ENCODE data around the gene TBC1D10B. TPM values are rescaled to one million over a fixed set of nuclear protein-coding genes. Genes with fewer than 3 reads are reported as not detected.

The TBC1D10B gene
- total and polyA plus RNA-seq, 2 donors (not counting 1 experiment from before 2014, with no cell fraction given), result 23.5 to 58.0 TPM

DNA sequence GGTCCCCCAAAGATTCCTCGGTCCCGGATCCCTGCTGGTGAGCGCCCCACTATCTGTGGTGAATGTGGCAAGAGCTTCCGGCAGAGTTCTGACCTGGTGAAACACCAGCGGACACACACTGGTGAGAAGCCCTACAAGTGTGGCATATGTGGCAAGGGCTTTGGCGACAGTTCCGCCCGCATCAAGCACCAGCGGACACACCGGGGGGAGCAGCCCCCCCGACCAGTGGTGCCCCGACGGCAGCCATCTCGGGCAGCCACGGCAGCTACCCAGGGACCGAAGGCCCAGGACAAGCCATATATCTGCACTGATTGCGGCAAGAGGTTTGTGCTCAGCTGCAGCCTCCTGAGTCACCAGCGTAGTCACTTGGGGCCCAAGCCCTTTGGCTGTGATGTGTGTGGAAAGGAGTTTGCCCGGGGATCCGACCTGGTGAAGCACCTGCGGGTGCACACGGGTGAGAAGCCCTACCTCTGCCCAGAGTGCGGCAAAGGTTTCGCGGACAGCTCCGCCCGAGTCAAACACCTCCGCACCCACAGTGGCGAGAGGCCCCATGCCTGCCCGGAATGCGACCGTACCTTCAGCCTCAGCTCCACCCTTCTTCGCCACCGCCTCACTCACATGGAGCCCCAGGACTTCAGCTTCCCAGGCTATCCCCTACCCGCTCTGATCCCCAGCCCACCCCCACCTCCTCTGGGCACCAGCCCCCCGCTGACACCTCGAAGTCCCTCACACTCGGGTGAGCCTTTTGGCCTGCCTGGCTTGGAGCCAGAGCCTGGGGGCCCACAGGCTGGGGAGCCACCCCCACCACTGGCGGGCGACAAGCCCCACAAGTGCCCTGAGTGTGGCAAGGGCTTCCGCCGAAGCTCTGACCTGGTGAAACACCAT lies 27.7 kb upstream of the TBC1D10B start:
- Histone ChIP-seq H3K9me3 (ENCODE audit: control extremely low read depth in 1 of 3, control insufficient read depth in 2 of 3, insufficient read depth in 1 of 3, low read length in 2 of 3) (no peaks in the 10 kb centered on the region), H3K27me3 (replicated peaks in 1 of 4; ENCODE audit: control extremely low read depth in 1 of 4, control insufficient read depth in 3 of 4, insufficient read depth in 4 of 4, low read length in 3 of 4) (no peaks in the 10 kb centered on the region), H3K4me1 (ENCODE audit: control insufficient read depth in 2 of 2, insufficient read depth in 2 of 2, low read length in 2 of 2) (peaks cover 16 to 39% of the 10 kb centered on the region in 2 donors), H3K4me2 (replicated peaks; ENCODE audit: low read depth, low read length, poor library complexity, severe bottlenecking) (no peak overlapping the region), H2AFZ (ENCODE audit: insufficient read depth, low read depth, low read length, poor library complexity, severe bottlenecking) (no peak overlapping the region), H3K4me3 (ENCODE audit: control extremely low read depth in 1 of 5, extremely low read depth in 1 of 5, insufficient read depth in 1 of 5, low read depth in 2 of 5, low read length in 4 of 5) (no peak overlapping the region), H3K36me3 (replicated peaks in 1 of 2; ENCODE audit: control extremely low read depth in 1 of 2, control insufficient read depth in 1 of 2, extremely low read depth in 1 of 2, insufficient read depth in 2 of 2, low read length in 1 of 2) (peaks cover 0 to 16% of the 10 kb centered on the region in 2 experiments), H4K20me1 (ENCODE audit: control insufficient read depth, insufficient read depth, low read length, poor library complexity, severe bottlenecking) (peaks cover 25% of the 10 kb centered on the region), H3K79me2 (ENCODE audit: control insufficient read depth, insufficient read depth, low read length) (peaks cover 30% of the 10 kb centered on the region), H3K27ac (ENCODE audit: low read length in 2 of 2) (no peak overlapping the region), H3K9ac (ENCODE audit: low read length) (no peak overlapping the region)
- TF ChIP-seq, protein P1, sequence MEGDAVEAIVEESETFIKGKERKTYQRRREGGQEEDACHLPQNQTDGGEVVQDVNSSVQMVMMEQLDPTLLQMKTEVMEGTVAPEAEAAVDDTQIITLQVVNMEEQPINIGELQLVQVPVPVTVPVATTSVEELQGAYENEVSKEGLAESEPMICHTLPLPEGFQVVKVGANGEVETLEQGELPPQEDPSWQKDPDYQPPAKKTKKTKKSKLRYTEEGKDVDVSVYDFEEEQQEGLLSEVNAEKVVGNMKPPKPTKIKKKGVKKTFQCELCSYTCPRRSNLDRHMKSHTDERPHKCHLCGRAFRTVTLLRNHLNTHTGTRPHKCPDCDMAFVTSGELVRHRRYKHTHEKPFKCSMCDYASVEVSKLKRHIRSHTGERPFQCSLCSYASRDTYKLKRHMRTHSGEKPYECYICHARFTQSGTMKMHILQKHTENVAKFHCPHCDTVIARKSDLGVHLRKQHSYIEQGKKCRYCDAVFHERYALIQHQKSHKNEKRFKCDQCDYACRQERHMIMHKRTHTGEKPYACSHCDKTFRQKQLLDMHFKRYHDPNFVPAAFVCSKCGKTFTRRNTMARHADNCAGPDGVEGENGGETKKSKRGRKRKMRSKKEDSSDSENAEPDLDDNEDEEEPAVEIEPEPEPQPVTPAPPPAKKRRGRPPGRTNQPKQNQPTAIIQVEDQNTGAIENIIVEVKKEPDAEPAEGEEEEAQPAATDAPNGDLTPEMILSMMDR (IDR thresholded peaks at IDR 0.05), result no peak
- TF ChIP-seq EZH2 (IDR thresholded peaks at IDR 0.05; ENCODE audit: borderline replicate concordance, insufficient read depth, low read depth, low read length, poor library complexity, severe bottlenecking), result no peak
- Mint-ChIP-seq H3K27me3 (peaks cover 4% of the 10 kb centered on the region), H3K27ac (no peak overlapping the region), H3K4me1 (peaks cover 30% of the 10 kb centered on the region), H3K4me3 (no peak overlapping the region), H3K9me3 (ENCODE audit: insufficient read depth) (no peaks in the 10 kb centered on the region)
- WGBS (ENCODE audit: insufficient coverage), result 96% methylated on average over 42 of the region's 42 CpGs
- DNase-seq (no peak), ATAC-seq (ENCODE audit: low read depth) (no peak)
- ChIA-PET CTCF (interaction anchor here (0.7 to 5.0 kb wide), 3 partner anchors 11 to 200 kb away, joined by 3 to 65 read pairs (median 5); partner anchors contain the start of genes SEPTIN1 and ZNF771), POLR2A (interaction anchor here (1.4 to 4.7 kb wide), 2 partner anchors 9 to 16 kb away, joined by 4 to 51 read pairs; partner anchors contain the start of genes SEPTIN1 and ZNF771)
- intact Hi-C loops (cut with micrococcal nuclease), result loop anchor here (10.0 kb wide), 1 partner anchor 533 kb away; the partner anchor contains the start of gene CDIPT
